HepG2 (cell line): Measurements from ENCODE around the gene HACL1.

Source experiments
- HMG20B ChIP-seq: conservative IDR thresholded peaks from 2 replicates; pipeline ENCODE4 v1.6.1; 2016; ENCODE audit warnings: missing genetic modification reagents, missing compliant biosample characterization
- IRF2 ChIP-seq: IDR thresholded peaks from 2 replicates; pipeline ENCODE4 v1.6.1; 2018; ENCODE audit warnings: missing genetic modification reagents, missing compliant biosample characterization
- JUND ChIP-seq: sonication (generic); formaldehyde crosslinking; IDR thresholded peaks from 2 replicates; pipeline ENCODE4 v1.8.0; 2022; ENCODE audit warnings: mild to moderate bottlenecking, missing genetic modification reagents
- KLF16 ChIP-seq, 2 experiments: sonication (generic) in 1 of 2; formaldehyde crosslinking in 1 of 2; IDR thresholded peaks; 2 replicates each; pipeline versions ENCODE4 v1.6.1 to v1.8.0; 2016 to 2023; ENCODE audit warnings: missing genetic modification reagents in 2 of 2, missing compliant biosample characterization in 1 of 2
- MTF1 ChIP-seq: sonication (generic); formaldehyde crosslinking; IDR thresholded peaks from 2 replicates; pipeline ENCODE4 v1.5.0; 2020; ENCODE audit warnings: missing genetic modification reagents
- POLR2A ChIP-seq, 2 experiments: IDR thresholded peaks; 2 replicates each; pipeline ENCODE4 v1.6.1; 2011; ENCODE audit warnings: low read depth in 2 of 2, low read length in 2 of 2, mild to moderate bottlenecking in 1 of 2, moderate library complexity in 1 of 2; ENCODE audit not compliant: insufficient read depth in 1 of 2
- SP4 ChIP-seq: sonication (generic); formaldehyde crosslinking; IDR thresholded peaks from 2 replicates; pipeline ENCODE4 v1.8.1; 2023; ENCODE audit warnings: mild to moderate bottlenecking, missing genetic modification reagents
- SSRP1 ChIP-seq: IDR thresholded peaks from 2 replicates; pipeline ENCODE4 v1.6.1; 2016; ENCODE audit warnings: control low read depth
- ZNF547 ChIP-seq: sonication (generic); formaldehyde crosslinking; IDR thresholded peaks from 2 replicates; pipeline ENCODE4 v1.5.1; 2020; ENCODE audit warnings: mild to moderate bottlenecking, missing genetic modification reagents
- ZNF644 ChIP-seq: IDR thresholded peaks from 2 replicates; pipeline ENCODE4 v1.6.1; 2016; ENCODE audit warnings: low read depth
- TF ChIP-seq, protein P1 (sequence below): sonication (generic); formaldehyde crosslinking; IDR thresholded peaks from 2 replicates; pipeline ENCODE4 v1.4.0; 2020; ENCODE audit warnings: missing genetic modification reagents, borderline replicate concordance
- TF ChIP-seq, protein P2 (sequence below): sonication (generic); formaldehyde crosslinking; IDR thresholded peaks from 2 replicates; pipeline ENCODE4 v1.4.0; 2020; ENCODE audit warnings: low read depth, missing genetic modification reagents
- TF ChIP-seq, protein P3 (sequence below), 2 experiments: IDR thresholded peaks; 2 replicates each; pipeline ENCODE4 v1.6.1; 2011 to 2012; ENCODE audit warnings: low read length in 2 of 2, borderline replicate concordance in 1 of 2, low read depth in 1 of 2, mild to moderate bottlenecking in 1 of 2, moderate library complexity in 1 of 2
- TF ChIP-seq, protein P4 (sequence below): IDR thresholded peaks from 2 replicates; pipeline ENCODE4 v1.6.1; 2016; ENCODE audit warnings: low read depth

DNA sequence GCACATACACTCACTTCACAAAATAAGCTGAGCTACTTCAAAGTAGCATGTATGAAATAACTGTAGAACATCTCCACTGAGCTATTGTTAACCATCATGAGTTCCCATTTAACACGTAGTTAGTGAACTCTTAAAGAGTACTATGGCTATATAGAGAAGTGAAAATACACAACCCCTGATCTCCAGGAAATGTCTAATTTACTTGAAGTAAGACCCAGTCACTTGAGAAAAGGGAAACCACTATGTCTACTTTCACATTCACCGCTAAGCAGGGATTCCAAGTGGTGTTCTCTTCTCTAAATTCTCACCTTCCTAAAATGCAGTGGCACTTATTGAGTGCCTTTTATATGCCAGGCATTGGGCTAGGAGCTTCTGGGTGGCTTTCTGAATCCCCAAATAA lies 44.9 kb downstream of the HACL1 start:
- TF ChIP-seq ZNF547 (CRISPR knock-in tag): no peak
- TF ChIP-seq, protein P1, sequence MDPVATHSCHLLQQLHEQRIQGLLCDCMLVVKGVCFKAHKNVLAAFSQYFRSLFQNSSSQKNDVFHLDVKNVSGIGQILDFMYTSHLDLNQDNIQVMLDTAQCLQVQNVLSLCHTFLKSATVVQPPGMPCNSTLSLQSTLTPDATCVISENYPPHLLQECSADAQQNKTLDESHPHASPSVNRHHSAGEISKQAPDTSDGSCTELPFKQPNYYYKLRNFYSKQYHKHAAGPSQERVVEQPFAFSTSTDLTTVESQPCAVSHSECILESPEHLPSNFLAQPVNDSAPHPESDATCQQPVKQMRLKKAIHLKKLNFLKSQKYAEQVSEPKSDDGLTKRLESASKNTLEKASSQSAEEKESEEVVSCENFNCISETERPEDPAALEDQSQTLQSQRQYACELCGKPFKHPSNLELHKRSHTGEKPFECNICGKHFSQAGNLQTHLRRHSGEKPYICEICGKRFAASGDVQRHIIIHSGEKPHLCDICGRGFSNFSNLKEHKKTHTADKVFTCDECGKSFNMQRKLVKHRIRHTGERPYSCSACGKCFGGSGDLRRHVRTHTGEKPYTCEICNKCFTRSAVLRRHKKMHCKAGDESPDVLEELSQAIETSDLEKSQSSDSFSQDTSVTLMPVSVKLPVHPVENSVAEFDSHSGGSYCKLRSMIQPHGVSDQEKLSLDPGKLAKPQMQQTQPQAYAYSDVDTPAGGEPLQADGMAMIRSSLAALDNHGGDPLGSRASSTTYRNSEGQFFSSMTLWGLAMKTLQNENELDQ (CRISPR knock-in tag): no peak
- no peak for TF ChIP-seq IRF2 (CRISPR knock-in tag)
- TF ChIP-seq SP4 (CRISPR knock-in tag): no peak
- TF ChIP-seq JUND: no peak
- no peak for TF ChIP-seq POLR2A (IDR thresholded peaks at IDR 0.05; ENCODE audit: insufficient read depth in 1 of 2, low read depth in 2 of 2, low read length in 2 of 2)
- TF ChIP-seq MTF1 (CRISPR knock-in tag): no peak
- TF ChIP-seq, protein P2, sequence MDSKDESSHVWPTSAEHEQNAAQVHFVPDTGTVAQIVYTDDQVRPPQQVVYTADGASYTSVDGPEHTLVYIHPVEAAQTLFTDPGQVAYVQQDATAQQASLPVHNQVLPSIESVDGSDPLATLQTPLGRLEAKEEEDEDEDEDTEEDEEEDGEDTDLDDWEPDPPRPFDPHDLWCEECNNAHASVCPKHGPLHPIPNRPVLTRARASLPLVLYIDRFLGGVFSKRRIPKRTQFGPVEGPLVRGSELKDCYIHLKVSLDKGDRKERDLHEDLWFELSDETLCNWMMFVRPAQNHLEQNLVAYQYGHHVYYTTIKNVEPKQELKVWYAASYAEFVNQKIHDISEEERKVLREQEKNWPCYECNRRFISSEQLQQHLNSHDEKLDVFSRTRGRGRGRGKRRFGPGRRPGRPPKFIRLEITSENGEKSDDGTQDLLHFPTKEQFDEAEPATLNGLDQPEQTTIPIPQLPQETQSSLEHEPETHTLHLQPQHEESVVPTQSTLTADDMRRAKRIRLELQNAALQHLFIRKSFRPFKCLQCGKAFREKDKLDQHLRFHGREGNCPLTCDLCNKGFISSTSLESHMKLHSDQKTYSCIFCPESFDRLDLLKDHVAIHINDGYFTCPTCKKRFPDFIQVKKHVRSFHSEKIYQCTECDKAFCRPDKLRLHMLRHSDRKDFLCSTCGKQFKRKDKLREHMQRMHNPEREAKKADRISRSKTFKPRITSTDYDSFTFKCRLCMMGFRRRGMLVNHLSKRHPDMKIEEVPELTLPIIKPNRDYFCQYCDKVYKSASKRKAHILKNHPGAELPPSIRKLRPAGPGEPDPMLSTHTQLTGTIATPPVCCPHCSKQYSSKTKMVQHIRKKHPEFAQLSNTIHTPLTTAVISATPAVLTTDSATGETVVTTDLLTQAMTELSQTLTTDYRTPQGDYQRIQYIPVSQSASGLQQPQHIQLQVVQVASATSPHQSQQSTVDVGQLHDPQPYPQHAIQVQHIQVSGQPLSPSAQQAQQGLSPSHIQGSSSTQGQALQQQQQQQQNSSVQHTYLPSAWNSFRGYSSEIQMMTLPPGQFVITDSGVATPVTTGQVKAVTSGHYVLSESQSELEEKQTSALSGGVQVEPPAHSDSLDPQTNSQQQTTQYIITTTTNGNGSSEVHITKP (CRISPR knock-in tag): no peak
- TF ChIP-seq, protein P3, sequence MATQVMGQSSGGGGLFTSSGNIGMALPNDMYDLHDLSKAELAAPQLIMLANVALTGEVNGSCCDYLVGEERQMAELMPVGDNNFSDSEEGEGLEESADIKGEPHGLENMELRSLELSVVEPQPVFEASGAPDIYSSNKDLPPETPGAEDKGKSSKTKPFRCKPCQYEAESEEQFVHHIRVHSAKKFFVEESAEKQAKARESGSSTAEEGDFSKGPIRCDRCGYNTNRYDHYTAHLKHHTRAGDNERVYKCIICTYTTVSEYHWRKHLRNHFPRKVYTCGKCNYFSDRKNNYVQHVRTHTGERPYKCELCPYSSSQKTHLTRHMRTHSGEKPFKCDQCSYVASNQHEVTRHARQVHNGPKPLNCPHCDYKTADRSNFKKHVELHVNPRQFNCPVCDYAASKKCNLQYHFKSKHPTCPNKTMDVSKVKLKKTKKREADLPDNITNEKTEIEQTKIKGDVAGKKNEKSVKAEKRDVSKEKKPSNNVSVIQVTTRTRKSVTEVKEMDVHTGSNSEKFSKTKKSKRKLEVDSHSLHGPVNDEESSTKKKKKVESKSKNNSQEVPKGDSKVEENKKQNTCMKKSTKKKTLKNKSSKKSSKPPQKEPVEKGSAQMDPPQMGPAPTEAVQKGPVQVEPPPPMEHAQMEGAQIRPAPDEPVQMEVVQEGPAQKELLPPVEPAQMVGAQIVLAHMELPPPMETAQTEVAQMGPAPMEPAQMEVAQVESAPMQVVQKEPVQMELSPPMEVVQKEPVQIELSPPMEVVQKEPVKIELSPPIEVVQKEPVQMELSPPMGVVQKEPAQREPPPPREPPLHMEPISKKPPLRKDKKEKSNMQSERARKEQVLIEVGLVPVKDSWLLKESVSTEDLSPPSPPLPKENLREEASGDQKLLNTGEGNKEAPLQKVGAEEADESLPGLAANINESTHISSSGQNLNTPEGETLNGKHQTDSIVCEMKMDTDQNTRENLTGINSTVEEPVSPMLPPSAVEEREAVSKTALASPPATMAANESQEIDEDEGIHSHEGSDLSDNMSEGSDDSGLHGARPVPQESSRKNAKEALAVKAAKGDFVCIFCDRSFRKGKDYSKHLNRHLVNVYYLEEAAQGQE (IDR thresholded peaks at IDR 0.05; ENCODE audit: borderline replicate concordance in 1 of 2, low read depth in 1 of 2, low read length in 2 of 2): no peak
- TF ChIP-seq HMG20B (CRISPR knock-in tag): no peak
- no peak for TF ChIP-seq ZNF644 (CRISPR knock-in tag)
- TF ChIP-seq SSRP1 (CRISPR knock-in tag): no peak
- no peak for TF ChIP-seq KLF16 (CRISPR knock-in tag; IDR thresholded peaks at IDR 0.05)
- TF ChIP-seq, protein P4, sequence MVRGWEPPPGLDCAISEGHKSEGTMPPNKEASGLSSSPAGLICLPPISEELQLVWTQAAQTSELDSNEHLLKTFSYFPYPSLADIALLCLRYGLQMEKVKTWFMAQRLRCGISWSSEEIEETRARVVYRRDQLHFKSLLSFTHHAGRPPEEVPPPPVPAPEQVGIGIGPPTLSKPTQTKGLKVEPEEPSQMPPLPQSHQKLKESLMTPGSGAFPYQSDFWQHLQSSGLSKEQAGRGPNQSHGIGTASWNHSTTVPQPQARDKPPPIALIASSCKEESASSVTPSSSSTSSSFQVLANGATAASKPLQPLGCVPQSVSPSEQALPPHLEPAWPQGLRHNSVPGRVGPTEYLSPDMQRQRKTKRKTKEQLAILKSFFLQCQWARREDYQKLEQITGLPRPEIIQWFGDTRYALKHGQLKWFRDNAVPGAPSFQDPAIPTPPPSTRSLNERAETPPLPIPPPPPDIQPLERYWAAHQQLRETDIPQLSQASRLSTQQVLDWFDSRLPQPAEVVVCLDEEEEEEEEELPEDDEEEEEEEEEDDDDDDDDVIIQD (CRISPR knock-in tag): no peak
